ENCODE data around the gene CACNG5.

- TF ChIP-seq CTCF (IDR thresholded peaks at IDR 0.05) (no peak), POLR2A (IDR thresholded peaks at IDR 0.05) (no peak)
Measured at GRCh38 chr17:66915792-66916191, 80.9 kb downstream of the CACNG5 start.
